ENCODE data around the gene SNX24. TPM values are rescaled to one million over a fixed set of nuclear protein-coding genes. Genes with fewer than 3 reads are reported as not detected.

SNX24 gene
- total and polyA plus RNA-seq, 2 experiments from 2014 or later: 18.0 to 27.5 TPM

DNA sequence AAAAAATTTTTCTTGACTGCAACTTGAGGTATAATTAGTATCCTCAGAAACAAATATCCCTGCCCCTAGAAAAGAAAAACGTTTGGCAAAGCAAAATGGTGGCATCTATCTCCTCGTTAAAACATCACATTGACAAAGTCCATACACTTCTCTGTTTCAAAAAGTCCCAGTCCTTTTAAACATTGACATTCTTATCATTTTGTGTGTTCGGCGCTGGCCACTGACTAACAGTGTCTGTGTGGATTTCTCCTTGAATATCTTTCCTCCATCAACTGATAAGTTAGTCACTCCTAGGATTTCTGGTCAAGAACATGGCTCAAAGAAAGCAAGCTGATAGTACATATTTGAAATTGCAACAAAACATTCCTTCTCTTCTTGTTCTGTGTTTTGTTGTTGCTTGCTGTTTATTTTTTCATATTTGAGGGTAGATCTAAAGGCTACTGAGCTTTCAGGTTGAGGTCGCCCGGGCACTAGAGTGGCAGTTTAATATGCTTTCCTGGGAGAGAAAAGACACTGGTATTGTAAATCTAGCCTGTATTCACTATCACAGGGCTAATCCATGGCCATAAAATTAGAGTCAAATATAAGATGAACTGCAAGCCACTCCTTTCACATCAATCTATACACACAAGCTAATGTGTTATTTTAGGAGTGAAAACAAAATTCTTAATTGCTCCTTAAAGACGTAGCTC is 199.7 kb downstream of the SNX24 start (continued):
- TF ChIP-seq, protein P1, sequence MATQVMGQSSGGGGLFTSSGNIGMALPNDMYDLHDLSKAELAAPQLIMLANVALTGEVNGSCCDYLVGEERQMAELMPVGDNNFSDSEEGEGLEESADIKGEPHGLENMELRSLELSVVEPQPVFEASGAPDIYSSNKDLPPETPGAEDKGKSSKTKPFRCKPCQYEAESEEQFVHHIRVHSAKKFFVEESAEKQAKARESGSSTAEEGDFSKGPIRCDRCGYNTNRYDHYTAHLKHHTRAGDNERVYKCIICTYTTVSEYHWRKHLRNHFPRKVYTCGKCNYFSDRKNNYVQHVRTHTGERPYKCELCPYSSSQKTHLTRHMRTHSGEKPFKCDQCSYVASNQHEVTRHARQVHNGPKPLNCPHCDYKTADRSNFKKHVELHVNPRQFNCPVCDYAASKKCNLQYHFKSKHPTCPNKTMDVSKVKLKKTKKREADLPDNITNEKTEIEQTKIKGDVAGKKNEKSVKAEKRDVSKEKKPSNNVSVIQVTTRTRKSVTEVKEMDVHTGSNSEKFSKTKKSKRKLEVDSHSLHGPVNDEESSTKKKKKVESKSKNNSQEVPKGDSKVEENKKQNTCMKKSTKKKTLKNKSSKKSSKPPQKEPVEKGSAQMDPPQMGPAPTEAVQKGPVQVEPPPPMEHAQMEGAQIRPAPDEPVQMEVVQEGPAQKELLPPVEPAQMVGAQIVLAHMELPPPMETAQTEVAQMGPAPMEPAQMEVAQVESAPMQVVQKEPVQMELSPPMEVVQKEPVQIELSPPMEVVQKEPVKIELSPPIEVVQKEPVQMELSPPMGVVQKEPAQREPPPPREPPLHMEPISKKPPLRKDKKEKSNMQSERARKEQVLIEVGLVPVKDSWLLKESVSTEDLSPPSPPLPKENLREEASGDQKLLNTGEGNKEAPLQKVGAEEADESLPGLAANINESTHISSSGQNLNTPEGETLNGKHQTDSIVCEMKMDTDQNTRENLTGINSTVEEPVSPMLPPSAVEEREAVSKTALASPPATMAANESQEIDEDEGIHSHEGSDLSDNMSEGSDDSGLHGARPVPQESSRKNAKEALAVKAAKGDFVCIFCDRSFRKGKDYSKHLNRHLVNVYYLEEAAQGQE (IDR thresholded peaks at IDR 0.05; ENCODE audit: unreplicated experiment): no peak

DNA sequence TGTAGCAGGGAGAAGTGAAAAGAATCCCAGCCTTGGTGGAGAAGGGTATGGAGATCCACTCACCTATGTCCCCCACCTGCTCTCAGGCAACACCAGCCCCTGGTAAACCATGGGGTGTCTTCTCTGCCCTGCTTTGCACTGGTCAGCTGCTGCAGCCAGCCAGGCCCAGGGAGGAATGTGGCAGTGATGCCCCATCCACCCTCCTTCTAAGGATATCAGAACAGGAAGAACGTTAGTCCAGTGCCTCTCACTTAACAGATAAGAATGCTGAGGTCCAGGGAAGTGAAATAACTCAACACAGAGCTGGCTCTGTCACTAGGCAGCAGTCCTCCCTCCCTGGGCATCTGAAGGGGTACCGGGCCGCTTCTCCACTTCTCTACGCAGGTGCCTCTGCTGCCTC is 200.8 kb downstream of the SNX24 start:
- Histone ChIP-seq H2AFZ (no peak overlapping the region), H3K4me1 (ENCODE audit: insufficient read depth) (no peaks in the 10 kb centered on the region), H3K27me3 (ENCODE audit: insufficient read depth) (no peaks in the 10 kb centered on the region), H3K36me3 (ENCODE audit: insufficient read depth) (no peaks in the 10 kb centered on the region), H3K4me3 (no peak overlapping the region), H4K20me1 (replicated peaks; ENCODE audit: insufficient read depth) (no peaks in the 10 kb centered on the region), H3K27ac (ENCODE audit: low read depth) (no peak overlapping the region), H3K4me2 (no peak overlapping the region), H3K79me2 (replicated peaks; ENCODE audit: insufficient read depth) (no peaks in the 10 kb centered on the region), H3F3A (replicated peaks; ENCODE audit: low read depth) (no peaks in the 10 kb centered on the region), H3K9me2 (ENCODE audit: insufficient read depth) (no peaks in the 10 kb centered on the region)
- DNase-seq (ENCODE audit: low spot score): peak; percentile 22
- H3K4me3 Mint-ChIP-seq: no peak overlapping the region
- ATAC-seq: peak; percentile 47
- H3K27ac Mint-ChIP-seq: no peak overlapping the region
- no peaks in the 10 kb centered on the region for H3K27me3 Mint-ChIP-seq (ENCODE audit: insufficient read depth, low read depth, poor library complexity)
- no peaks in the 10 kb centered on the region for H3K36me3 Mint-ChIP-seq (ENCODE audit: low read depth)
- no peaks in the 10 kb centered on the region for H3K4me1 Mint-ChIP-seq
- H3K9me3 Mint-ChIP-seq: no peaks in the 10 kb centered on the region
- TF ChIP-seq, protein P2, sequence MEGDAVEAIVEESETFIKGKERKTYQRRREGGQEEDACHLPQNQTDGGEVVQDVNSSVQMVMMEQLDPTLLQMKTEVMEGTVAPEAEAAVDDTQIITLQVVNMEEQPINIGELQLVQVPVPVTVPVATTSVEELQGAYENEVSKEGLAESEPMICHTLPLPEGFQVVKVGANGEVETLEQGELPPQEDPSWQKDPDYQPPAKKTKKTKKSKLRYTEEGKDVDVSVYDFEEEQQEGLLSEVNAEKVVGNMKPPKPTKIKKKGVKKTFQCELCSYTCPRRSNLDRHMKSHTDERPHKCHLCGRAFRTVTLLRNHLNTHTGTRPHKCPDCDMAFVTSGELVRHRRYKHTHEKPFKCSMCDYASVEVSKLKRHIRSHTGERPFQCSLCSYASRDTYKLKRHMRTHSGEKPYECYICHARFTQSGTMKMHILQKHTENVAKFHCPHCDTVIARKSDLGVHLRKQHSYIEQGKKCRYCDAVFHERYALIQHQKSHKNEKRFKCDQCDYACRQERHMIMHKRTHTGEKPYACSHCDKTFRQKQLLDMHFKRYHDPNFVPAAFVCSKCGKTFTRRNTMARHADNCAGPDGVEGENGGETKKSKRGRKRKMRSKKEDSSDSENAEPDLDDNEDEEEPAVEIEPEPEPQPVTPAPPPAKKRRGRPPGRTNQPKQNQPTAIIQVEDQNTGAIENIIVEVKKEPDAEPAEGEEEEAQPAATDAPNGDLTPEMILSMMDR (conservative IDR thresholded peaks at IDR 0.05; ENCODE audit: low read depth in 2 of 2): no peak
- TF ChIP-seq, protein P3, sequence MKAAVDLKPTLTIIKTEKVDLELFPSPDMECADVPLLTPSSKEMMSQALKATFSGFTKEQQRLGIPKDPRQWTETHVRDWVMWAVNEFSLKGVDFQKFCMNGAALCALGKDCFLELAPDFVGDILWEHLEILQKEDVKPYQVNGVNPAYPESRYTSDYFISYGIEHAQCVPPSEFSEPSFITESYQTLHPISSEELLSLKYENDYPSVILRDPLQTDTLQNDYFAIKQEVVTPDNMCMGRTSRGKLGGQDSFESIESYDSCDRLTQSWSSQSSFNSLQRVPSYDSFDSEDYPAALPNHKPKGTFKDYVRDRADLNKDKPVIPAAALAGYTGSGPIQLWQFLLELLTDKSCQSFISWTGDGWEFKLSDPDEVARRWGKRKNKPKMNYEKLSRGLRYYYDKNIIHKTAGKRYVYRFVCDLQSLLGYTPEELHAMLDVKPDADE (IDR thresholded peaks at IDR 0.05): no peak
- TF ChIP-seq POLR2AphosphoS5 (IDR thresholded peaks at IDR 0.05; ENCODE audit: low read depth): no peak
- no peak for TF ChIP-seq JUNB (IDR thresholded peaks at IDR 0.05; ENCODE audit: unreplicated experiment)
- TF ChIP-seq, protein P1 (IDR thresholded peaks at IDR 0.05; ENCODE audit: unreplicated experiment): no peak
- TF ChIP-seq EZH2phosphoT487 (IDR thresholded peaks at IDR 0.05; ENCODE audit: unreplicated experiment): no peak
- TF ChIP-seq ZNF114 (CRISPR knock-in tag; IDR thresholded peaks at IDR 0.05): no peak
- no peak for TF ChIP-seq STAT1 (IDR thresholded peaks at IDR 0.05; ENCODE audit: unreplicated experiment)

All from GM23338 (cell line).